HG03095 (cell line): ENCODE data around the gene IP6K2.

Source experiments
- ATAC-seq: cut with Tn5 transposase; IDR thresholded peaks from one replicate; pipeline ENCODE4 v1.9.1; 2021; ENCODE audit warnings: moderate library complexity; ENCODE audit not compliant: unreplicated experiment

IP6K2 gene

GRCh38 chr3:48674505-48674904 lies 42.5 kb downstream of the IP6K2 start:
- no peak for ATAC-seq

GRCh38 chr3:48672522-48672921 lies 44.5 kb downstream of the IP6K2 start:
- ATAC-seq, result no peak

DNA sequence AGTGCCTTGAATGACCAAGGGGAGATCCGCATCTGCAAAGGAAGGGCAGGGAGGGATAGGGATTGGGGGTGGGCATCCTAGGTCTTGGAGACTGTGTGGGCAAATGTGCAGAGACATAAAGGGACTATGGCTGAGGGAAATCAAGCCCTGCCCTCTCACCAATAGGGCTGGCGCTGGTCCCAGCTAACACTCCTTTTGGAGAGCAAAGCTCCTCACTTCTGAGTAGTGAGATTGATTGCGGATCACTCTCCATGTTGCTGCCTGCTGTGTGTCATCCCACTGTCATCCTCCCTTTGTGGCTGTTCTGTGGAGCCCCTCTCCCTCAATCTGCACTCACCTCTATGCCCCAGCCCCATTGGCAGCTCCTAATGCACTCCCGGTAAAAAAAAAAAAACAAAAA lies 52.1 kb downstream of the IP6K2 start:
- ATAC-seq, result no peak

DNA sequence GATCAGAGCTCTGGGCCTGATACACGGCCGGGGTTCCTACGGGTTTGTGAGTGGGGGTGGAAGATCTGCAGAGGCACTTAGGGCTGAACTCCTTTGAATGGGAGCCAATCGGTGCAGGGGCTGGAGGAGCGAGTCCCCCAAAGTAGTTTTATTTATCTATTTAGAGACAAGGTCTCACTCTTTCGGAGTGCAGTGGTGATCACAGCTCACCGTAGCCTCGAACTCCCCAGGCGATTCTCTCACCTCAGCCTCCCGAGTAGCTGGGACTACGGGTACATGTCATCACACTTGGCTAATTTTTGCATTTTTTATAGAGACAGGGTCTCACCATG lies 52.7 kb downstream of the IP6K2 start:
- no peak for ATAC-seq

DNA sequence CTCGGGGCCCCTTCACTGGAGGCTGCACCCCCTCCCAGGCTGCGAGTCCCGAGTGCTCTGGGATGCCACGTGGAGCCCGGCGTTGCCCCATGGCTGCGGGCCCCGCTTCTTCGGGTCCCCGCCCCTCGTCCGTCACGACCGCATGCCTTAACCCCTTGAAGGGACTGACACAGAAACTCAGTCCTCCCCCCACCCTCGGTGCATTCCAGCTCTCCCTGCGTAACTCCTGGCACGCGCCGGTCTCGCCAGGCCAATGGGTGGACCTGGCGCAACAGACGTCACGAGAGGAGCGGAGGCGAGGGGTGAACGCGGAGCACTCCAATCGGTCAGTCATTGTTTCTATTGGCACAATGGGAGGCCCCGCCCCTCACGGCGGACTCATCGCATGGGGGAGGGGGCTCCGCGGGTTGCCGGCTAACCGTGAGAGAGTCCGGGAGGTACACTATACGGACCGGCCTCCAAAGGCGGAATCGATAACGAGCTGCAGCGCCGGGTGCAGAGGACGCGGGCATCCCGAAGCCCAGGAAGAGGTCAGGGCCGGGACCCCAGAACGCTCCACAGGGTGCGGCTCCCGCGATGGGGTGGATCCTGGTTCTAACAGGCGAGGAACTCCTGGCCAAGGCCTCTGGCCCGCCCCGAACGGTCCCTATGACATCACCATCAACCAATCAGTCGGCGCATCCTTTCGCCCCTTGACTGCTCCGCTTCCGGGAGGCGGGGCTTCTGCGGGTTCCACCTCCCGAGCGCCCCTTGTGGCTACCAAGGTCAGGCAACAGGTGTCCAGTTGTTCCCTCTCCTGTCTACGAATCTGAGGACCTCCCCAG lies 53.3 kb downstream of the IP6K2 start:
- ATAC-seq, result peak; percentile 86

DNA sequence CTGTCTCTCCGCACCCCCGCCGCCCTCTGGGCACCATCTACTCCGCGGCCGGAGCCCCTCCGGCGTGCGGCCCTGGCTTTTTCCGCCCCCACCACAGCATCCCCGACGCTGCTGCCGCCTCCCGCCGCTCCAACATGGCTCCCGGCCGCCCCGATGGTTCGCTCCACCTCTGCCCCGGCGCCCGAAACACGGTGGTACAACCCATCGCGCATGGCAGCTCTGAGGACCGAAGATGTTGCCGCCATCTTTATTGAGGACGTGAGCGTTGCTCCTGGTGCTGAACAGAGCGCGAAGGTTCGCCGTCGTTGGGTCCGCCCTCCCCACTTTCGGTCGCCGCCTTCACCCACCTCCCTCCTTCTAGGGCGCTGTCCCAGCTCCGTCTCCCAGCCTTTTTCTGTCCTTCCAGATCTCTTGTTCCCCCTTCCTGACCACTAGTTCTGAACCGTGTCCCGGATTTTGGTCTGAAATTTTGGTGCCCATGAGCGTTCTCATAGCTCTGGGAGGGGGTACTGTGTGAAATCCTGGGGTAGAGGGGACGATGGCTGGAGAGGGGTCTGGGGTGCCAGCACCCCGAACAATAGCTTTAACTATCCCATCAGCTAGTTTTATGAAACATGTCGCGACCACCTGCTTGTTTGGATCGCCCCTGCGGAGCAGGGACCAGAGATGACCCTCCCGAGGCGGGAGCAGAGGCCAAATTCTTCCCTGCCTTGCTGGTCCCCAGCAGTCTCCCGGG lies 54.1 kb downstream of the IP6K2 start, which contains the start of gene CELSR3:
CELSR3 (minus strand) TSS at position 134 of the 736 bp plus-strand sequence. CDS start 252 bp downstream, outside the sequence.
- no peak for ATAC-seq

DNA sequence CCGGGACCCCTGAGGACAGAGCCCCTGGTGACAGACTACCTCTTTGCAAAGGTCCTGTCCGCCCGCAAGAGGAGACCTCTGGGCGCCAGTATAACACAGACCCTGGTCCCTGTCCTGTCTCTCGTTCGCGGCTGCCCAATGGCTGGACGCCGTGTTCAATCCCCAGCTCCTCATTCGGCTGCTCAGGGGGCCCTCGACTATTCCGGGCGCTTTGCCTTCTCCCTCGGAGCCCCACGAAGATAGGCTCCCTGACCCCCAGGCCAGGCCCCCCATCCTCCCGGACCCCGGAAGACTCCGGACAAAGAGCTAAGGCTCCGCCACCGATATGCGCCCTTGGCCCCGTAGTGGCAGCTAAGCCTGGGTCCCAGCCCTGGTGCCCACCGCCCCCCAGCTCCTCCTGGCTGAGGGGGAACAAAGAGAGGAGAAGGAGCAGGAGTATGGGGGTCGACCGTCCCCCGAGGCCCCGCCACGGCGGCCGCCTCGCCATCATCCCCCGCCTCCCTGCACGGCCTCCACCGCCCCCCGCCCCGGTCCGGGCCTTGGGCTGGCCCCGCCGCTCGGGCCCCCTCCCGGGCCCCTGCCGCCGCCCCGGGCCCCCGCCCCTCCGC lies 54.8 kb downstream of the IP6K2 start:
- no peak for ATAC-seq

- ATAC-seq, result no peak
Observed at GRCh38 chr3:48661501-48662144, 55.4 kb downstream of the IP6K2 start.

DNA sequence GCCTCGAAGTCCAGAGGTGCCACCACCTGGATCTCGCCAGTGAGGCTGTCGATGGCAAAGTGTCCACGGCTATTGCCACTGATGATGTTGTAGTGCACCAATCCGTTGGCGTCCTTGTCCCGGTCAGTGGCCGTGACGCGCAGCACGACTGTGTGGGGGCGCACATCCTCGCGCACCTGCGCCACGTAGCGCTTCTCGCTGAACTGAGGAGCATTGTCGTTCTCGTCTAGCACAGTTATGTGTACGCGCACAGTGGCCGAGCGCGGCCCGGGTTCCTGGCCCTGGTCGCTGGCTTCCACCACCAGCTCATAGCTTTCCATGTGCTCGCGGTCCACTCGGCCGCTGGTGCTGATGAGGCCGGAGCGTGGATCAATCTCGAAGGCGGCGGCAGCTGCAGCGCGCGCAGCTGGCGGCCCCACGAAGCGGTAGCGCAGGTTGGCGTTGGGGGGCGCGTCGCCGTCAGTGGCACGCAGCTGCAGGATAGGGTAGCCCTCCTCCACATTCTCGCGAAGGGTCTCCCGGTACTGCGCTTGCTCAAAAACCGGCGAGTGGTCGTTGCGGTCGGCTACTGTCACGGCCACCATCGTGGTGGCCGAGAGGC lies 56.1 kb downstream of the IP6K2 start:
- no peak for ATAC-seq

DNA sequence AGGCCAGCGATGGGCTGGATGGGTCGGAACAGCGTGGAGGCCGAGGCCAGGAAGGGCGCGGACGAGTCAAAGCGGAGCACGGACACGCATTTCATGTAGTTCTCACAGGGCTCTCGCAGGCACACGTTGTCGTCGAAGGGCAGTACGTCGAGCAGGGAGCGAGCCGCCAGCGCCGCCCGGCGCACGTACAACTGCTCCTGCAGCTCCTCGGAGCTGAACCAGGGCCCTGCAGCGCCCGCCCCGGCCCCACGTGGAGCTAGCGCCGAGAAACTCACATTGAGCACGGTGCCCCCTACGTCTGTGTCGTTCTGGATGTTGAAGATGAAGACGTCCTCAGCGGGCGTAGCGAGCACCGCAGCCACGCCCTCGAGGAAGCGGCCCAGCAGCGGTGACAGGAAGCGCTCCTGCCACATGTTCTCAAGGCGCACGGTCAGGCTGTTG lies 60.2 kb downstream of the IP6K2 start:
- ATAC-seq, result no peak

- peak; percentile 60 for ATAC-seq
Observed at GRCh38 chr3:48656061-48656840, 60.8 kb downstream of the IP6K2 start.

GRCh38 chr3:48655606-48656005 lies 61.4 kb downstream of the IP6K2 start:
- ATAC-seq, result no peak

DNA sequence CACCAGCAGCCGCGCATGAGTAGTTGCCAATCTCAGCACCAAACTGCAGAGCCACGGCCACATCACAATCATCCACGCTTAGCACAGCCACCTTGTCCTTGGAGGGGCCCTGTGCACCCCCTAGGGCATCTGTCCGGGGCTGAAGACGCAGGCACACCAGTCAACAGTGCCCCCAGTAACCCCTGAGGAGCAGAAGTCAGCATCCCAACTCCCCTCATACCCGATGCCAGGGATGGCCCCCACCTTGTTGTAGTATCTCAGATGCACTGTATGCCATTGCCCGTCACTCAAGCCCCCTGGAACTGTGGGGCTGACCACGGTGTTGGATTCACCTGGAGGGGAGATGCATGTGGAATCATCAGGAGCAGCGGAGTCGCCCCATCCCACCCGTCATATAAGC lies 62.0 kb downstream of the IP6K2 start:
- no peak for ATAC-seq

GRCh38 chr3:48652923-48653715 lies 63.9 kb downstream of the IP6K2 start:
- no peak for ATAC-seq

DNA sequence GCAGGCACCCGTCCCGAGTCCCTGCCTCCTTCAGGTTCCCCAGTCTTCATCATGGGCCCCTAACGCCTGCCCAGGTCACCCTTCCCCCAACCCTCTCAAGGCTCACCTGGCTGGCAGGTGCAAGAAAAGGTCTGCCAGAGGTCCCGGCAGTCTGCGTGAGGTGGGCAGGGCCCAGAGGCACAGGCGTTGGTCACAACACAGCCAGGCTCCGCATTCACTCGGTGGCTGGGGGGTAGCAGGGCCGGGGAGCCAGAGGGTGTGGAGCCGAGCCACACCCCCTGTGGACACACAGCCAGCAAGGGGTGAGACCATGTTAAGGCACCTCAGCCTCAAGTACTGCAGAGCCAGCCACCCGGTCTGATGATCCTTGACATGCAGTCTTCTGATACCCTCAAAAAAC lies 65.2 kb downstream of the IP6K2 start:
- no peak for ATAC-seq

DNA sequence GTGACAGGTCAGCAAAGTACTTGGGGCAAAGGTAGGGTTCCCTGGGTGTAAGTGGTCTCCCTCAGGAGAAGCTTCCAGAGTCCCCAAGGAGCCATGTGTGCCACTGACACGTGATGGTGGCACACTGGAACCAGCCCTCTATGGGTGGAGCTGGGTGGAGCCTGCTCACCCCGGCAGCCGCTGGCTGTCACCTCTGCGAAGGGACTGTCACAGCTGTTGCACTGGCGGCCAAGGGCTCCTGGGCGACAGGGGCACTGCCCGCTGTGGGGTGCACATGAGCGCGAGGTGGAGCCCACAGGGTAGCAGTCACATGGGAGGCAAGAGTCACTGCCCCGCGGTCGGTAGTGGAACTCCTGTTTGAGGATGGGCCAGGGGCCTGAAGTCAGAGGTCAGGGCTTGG lies 66.3 kb downstream of the IP6K2 start:
- ATAC-seq, result no peak

GRCh38 chr3:48648188-48648850 lies 68.7 kb downstream of the IP6K2 start:
- no peak for ATAC-seq

DNA sequence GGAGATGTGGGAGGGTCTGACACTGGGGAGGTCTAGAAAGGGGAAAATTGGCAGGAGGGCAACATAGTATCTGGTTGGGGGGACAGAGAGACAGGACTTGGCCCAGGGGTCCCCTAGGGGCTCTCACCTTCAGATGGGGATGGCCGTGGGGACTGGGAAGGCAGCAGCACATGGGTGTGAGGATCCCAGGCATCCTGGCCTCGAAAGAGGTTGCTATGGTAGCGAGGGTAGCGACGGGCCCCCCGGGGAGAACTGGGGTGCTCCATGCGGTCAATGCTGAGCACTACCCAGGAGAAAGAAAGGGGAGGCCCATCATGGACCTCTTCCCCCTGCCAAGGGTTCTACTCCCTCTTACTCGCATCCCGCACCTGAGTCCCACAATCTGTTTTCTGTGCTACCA lies 69.3 kb downstream of the IP6K2 start:
- ATAC-seq, result no peak
